Karpas-422 (cell line): ENCODE data around the gene ASB17. TPM values are rescaled to one million over a fixed set of nuclear protein-coding genes. Genes with fewer than 3 reads are reported as not detected.
"Not testable (repeated sequence)": the region's sequence is repeated elsewhere in the genome, so short reads cannot be mapped to it uniquely, and the experiment has no call there.

ENCODE experiments used
- DNase-seq: peaks from one replicate; pipeline ENCODE4 v3.0.0-alpha.2; 2015
- H2AFZ ChIP-seq: fragments of 200-600 bp; sonication (generic); 2 replicates; pipeline ENCODE4 v1.6.1; 2014; ENCODE audit warnings: antibody characterized with exemption, low read length, mixed read lengths
- H3K27ac ChIP-seq: fragments of 200-600 bp; sonication (generic); 2 replicates; pipeline ENCODE4 v1.5.1; 2014; ENCODE audit warnings: mild to moderate bottlenecking, low read length, moderate library complexity
- H3K27me3 ChIP-seq: fragments of 200-600 bp; sonication (generic); 2 replicates; pipeline ENCODE4 v1.6.1; 2014; ENCODE audit warnings: low read length, mixed read lengths
- H3K36me3 ChIP-seq: fragments of 200-600 bp; sonication (generic); 2 replicates; pipeline ENCODE4 v1.6.1; 2014; ENCODE audit warnings: low read length, mixed read lengths; ENCODE audit not compliant: insufficient read depth
- H3K4me1 ChIP-seq: fragments of 200-600 bp; sonication (generic); 2 replicates; pipeline ENCODE4 v1.6.1; 2014; ENCODE audit warnings: mild to moderate bottlenecking, low read length, mixed read lengths
- H3K4me2 ChIP-seq: fragments of 200-600 bp; sonication (generic); 2 replicates; pipeline ENCODE4 v1.6.1; 2014; ENCODE audit warnings: low read length, low read depth, mild to moderate bottlenecking; ENCODE audit not compliant: poor library complexity, severe bottlenecking
- H3K4me3 ChIP-seq: fragments of 200-600 bp; sonication (generic); 2 replicates; pipeline ENCODE4 v1.5.1; 2014; ENCODE audit warnings: mild to moderate bottlenecking, antibody characterized with exemption, low read length, mixed read lengths
- H3K79me2 ChIP-seq: fragments of 200-600 bp; sonication (generic); 2 replicates; pipeline ENCODE4 v1.6.1; 2014; ENCODE audit warnings: mild to moderate bottlenecking, low read length, mixed read lengths
- H3K9ac ChIP-seq: fragments of 200-600 bp; sonication (generic); 2 replicates; pipeline ENCODE4 v1.6.0; 2014; ENCODE audit warnings: low read length
- H3K9me2 ChIP-seq: fragments of 200-600 bp; sonication (generic), shearing (Covaris generic); replicated peaks from 2 replicates; pipeline ENCODE4 v1.6.0; 2014; ENCODE audit warnings: mild to moderate bottlenecking, low read length, moderate library complexity; ENCODE audit not compliant: insufficient read depth
- H3K9me3 ChIP-seq: fragments of 300-700, 200-600 bp; sonication (generic); 2 replicates; pipeline ENCODE4 v1.6.1; 2014; ENCODE audit warnings: low read length, mixed read lengths
- H4K20me1 ChIP-seq: fragments of 200-600 bp; sonication (generic); 2 replicates; pipeline ENCODE4 v1.6.1; 2014; ENCODE audit warnings: mild to moderate bottlenecking, antibody characterized with exemption, low read length, low read depth; ENCODE audit not compliant: insufficient read depth
- total RNA-seq: library from RNA; depleted of rRNA; stranded (reverse); fragments of >200 nt; shearing (Covaris generic); gene quantifications from 2 replicates; pipeline ENCODE4 v1.2.3, GENCODE V29; 2014; ENCODE audit warnings: low replicate concordance; rRNA removed

The ASB17 gene, protein sequence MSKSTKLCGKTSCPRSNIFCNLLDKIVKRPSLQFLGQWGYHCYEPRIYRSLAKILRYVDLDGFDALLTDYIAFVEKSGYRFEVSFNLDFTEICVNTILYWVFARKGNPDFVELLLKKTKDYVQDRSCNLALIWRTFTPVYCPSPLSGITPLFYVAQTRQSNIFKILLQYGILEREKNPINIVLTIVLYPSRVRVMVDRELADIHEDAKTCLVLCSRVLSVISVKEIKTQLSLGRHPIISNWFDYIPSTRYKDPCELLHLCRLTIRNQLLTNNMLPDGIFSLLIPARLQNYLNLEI
- not detected in 2 replicates for total RNA-seq

DNA sequence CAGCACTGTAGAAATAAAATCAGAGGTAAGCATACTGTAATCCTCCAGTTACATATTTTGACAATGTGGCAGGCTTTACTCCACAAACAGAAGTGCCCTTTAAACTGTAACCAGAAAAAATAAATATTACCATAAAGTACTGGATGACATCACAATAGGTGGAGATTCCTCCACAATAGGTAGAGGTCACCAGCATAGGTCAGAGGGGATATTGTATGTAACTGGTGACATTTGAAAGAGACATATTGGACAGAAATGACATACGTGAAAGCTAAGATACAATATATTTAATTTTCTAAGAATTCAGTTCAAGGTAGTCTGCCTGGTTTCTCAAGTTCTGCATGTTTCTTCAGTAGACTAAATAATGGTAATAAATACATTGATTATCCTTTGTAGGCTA lies at the start of gene ASB17:
Gene ASB17, minus strand, starts transcription at position 101 of the 400 bp plus-strand sequence. CDS start 113 bp downstream, outside the sequence.
- Histone ChIP-seq H3K4me2 (no peak within 1 kb of the TSS), H3K4me1 (no peaks in the 10 kb centered on the region), H2AFZ (no peak within 1 kb of the TSS), H3K27ac (no peak within 1 kb of the TSS), H3K4me3 (no peak within 1 kb of the TSS), H3K27me3 (no peaks in the 10 kb centered on the region), H3K79me2 (no peaks in the 10 kb centered on the region), H3K36me3 (no peaks in the 10 kb centered on the region), H3K9me2 (no peaks in the 10 kb centered on the region; the same call in 1 of the 2 replicates), H4K20me1 (no peaks in the 10 kb centered on the region), H3K9ac (no peak within 1 kb of the TSS), H3K9me3 (no peaks in the 10 kb centered on the region)
- no peak for DNase-seq

- no peak overlapping the region for H3K9ac ChIP-seq
- no peak overlapping the region for H3K4me2 ChIP-seq
- no peak for DNase-seq
These were observed 49.0 kb upstream of the ASB17 start for GRCh38 chr1:75980972-75981897.

DNA sequence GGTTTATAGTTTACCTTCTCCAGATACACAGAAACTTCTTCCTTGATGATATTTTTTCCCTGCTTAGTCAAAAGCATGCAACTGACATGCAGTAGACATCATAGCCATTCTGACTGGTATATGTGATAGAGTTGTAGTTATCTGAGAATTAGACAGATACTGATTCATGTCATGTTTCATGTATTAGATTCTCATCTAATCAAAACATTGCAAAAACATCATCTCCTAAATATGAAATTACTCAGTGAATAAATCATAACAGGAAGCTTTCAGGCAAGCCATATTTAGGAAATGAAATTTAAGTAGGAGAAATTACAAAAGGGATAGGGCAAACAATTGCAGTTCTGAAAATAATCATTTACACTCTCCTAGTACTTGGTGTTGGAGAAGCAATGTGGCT lies 38.4 kb upstream of the ASB17 start:
- H3K79me2 ChIP-seq, result no peaks in the 10 kb centered on the region
- no peak for DNase-seq
- no peak overlapping the region for H2AFZ ChIP-seq
- H3K4me1 ChIP-seq, result no peaks in the 10 kb centered on the region
- H3K4me3 ChIP-seq, result no peak overlapping the region
- no peak overlapping the region for H3K9ac ChIP-seq
- H3K9me2 ChIP-seq, result no peaks in the 10 kb centered on the region
- no peaks in the 10 kb centered on the region for H3K36me3 ChIP-seq
- no peak overlapping the region for H3K4me2 ChIP-seq
- H4K20me1 ChIP-seq, result no peaks in the 10 kb centered on the region
- no peaks in the 10 kb centered on the region for H3K9me3 ChIP-seq
- H3K27me3 ChIP-seq, result no peaks in the 10 kb centered on the region
- no peak overlapping the region for H3K27ac ChIP-seq

More at GRCh38 chr1:75980972-75981897, 49.0 kb upstream of the ASB17 start:
- Histone ChIP-seq H3K27ac (no peak overlapping the region), H3K4me3 (no peak overlapping the region), H3K9me3 (no peaks in the 10 kb centered on the region), H3K27me3 (no peaks in the 10 kb centered on the region), H3K36me3 (no peaks in the 10 kb centered on the region), H3K4me1 (no peaks in the 10 kb centered on the region), H2AFZ (no peak overlapping the region), H3K9me2 (no peaks in the 10 kb centered on the region), H3K79me2 (no peaks in the 10 kb centered on the region), H4K20me1 (no peaks in the 10 kb centered on the region)

- no peak overlapping the region for H3K4me3 ChIP-seq
- no peaks in the 10 kb centered on the region for H3K9me3 ChIP-seq
- no peaks in the 10 kb centered on the region for H3K27me3 ChIP-seq
- no peak overlapping the region for H3K9ac ChIP-seq
- H4K20me1 ChIP-seq, result no peaks in the 10 kb centered on the region
- H3K4me1 ChIP-seq, result no peaks in the 10 kb centered on the region
- no peaks in the 10 kb centered on the region for H3K79me2 ChIP-seq
- H3K4me2 ChIP-seq, result no peak overlapping the region
- no peak overlapping the region for H3K27ac ChIP-seq
- H2AFZ ChIP-seq, result no peak overlapping the region
- no peaks in the 10 kb centered on the region for H3K9me2 ChIP-seq
- no peaks in the 10 kb centered on the region for H3K36me3 ChIP-seq
- no peak for DNase-seq
These were observed 37.3 kb upstream of the ASB17 start for GRCh38 chr1:75969550-75969949.

GRCh38 chr1:75967719-75968118 lies 35.5 kb upstream of the ASB17 start:
- Histone ChIP-seq H3K36me3 (no peaks in the 10 kb centered on the region), H3K4me2 (no peak overlapping the region), H2AFZ (no peak overlapping the region), H4K20me1 (no peaks in the 10 kb centered on the region), H3K9me3 (no peaks in the 10 kb centered on the region), H3K9ac (no peak overlapping the region), H3K79me2 (no peaks in the 10 kb centered on the region), H3K4me1 (no peaks in the 10 kb centered on the region), H3K27ac (no peak overlapping the region), H3K9me2 (no peaks in the 10 kb centered on the region), H3K4me3 (no peak overlapping the region), H3K27me3 (no peaks in the 10 kb centered on the region)
- DNase-seq, result no peak

- Histone ChIP-seq H3K9me3 (no peaks in the 10 kb centered on the region), H2AFZ (no peak overlapping the region), H4K20me1 (no peaks in the 10 kb centered on the region), H3K27ac (no peak overlapping the region), H3K79me2 (no peaks in the 10 kb centered on the region), H3K27me3 (no peaks in the 10 kb centered on the region), H3K9ac (no peak overlapping the region), H3K4me1 (no peaks in the 10 kb centered on the region), H3K4me3 (no peak overlapping the region), H3K36me3 (no peaks in the 10 kb centered on the region), H3K4me2 (no peak overlapping the region), H3K9me2 (no peaks in the 10 kb centered on the region)
- DNase-seq, result no peak
These were observed 32.7 kb upstream of the ASB17 start for GRCh38 chr1:75964760-75965408.

GRCh38 chr1:75964110-75964759 lies 32.0 kb upstream of the ASB17 start:
- not testable (repeated sequence) for H3K27ac ChIP-seq, H3K4me3 ChIP-seq, DNase-seq, H3K9me3 ChIP-seq, H3K4me1 ChIP-seq, H3K79me2 ChIP-seq, H3K4me2 ChIP-seq, H3K9me2 ChIP-seq, H3K36me3 ChIP-seq, H2AFZ ChIP-seq, H4K20me1 ChIP-seq, H3K9ac ChIP-seq, H3K27me3 ChIP-seq
